K562 (cell line): Measurements from ENCODE around the gene MMP19. TPM values are rescaled to one million over a fixed set of nuclear protein-coding genes. Genes with fewer than 3 reads are reported as not detected.

ENCODE experiments used
- FOXP1 ChIP-seq: sonication (generic); formaldehyde crosslinking; IDR thresholded peaks from 2 replicates; pipeline ENCODE4 v1.8.0; 2022; ENCODE audit warnings: mild to moderate bottlenecking, missing genetic modification reagents
- GABPA ChIP-seq: fragments of 200-800 bp; sonication (Bioruptor generic); conservative IDR thresholded peaks from 2 replicates; pipeline ENCODE4 v1.6.1; 2016; ENCODE audit warnings: low read depth, missing genetic modification characterization, missing compliant biosample characterization
- HINFP ChIP-seq: fragments of 450-650 bp; conservative IDR thresholded peaks from 2 replicates; pipeline ENCODE4 v1.6.1; 2016; ENCODE audit warnings: missing genetic modification characterization, low read depth, mild to moderate bottlenecking, control low read depth, missing compliant biosample characterization
- HNRNPUL1 ChIP-seq: fragments of 200-400 bp; formaldehyde crosslinking; IDR thresholded peaks from 2 replicates; pipeline ENCODE4 v1.6.1; 2017; ENCODE audit warnings: low read length
- ILF3 ChIP-seq: fragments of 450-650 bp; IDR thresholded peaks from 2 replicates; pipeline ENCODE4 v1.6.1; 2018; ENCODE audit warnings: antibody characterized with exemption, mild to moderate bottlenecking, moderate library complexity, borderline replicate concordance
- KDM5B ChIP-seq: fragments of 200-600 bp; sonication (generic); IDR thresholded peaks from 2 replicates; pipeline ENCODE4 v1.6.1; 2012; ENCODE audit warnings: low read depth, mild to moderate bottlenecking, moderate library complexity, low read length, control low read depth, inconsistent platforms; ENCODE audit not compliant: insufficient replicate concordance
- NCOA1 ChIP-seq: fragments of 450-650 bp; IDR thresholded peaks from 2 replicates; pipeline ENCODE4 v1.6.1; 2016; ENCODE audit warnings: low read depth
- NR1H2 ChIP-seq: sonication (generic); formaldehyde crosslinking; IDR thresholded peaks from 2 replicates; pipeline ENCODE4 v1.4.0; 2020; ENCODE audit warnings: mild to moderate bottlenecking, missing genetic modification reagents
- RAD21 ChIP-seq, 2 experiments: fragments of 250-450 bp in 1 of 2; fragments of 450-650 bp in 1 of 2; sonication (Bioruptor Pico) in 1 of 2; formaldehyde crosslinking in 1 of 2; IDR thresholded peaks in 1 of 2; conservative IDR thresholded peaks in 1 of 2; 2 replicates each; pipeline versions ENCODE4 v1.4.0 to v1.8.0; 2020 to 2022; ENCODE audit warnings: mild to moderate bottlenecking in 2 of 2, moderate library complexity in 1 of 2
- SAP30 ChIP-seq: fragments of 200-600 bp; sonication (generic); IDR thresholded peaks from 2 replicates; pipeline ENCODE4 v1.6.1; 2012; ENCODE audit warnings: borderline replicate concordance, low read depth, mild to moderate bottlenecking, moderate library complexity, low read length, control low read depth, inconsistent platforms; ENCODE audit not compliant: insufficient read depth, poor library complexity, severe bottlenecking
- SMARCA4 ChIP-seq: fragments of 450-650 bp; IDR thresholded peaks from 2 replicates; pipeline ENCODE4 v1.6.1; 2016
- SRF ChIP-seq, 2 experiments: fragments of 250-450, 450-650 bp in 1 of 2; sonication (Bioruptor Pico) in 1 of 2; sonication (generic) in 1 of 2; formaldehyde crosslinking; IDR thresholded peaks; 2 replicates each; pipeline versions ENCODE4 v1.5.0 to v1.5.1; 2020 to 2022; ENCODE audit warnings: mild to moderate bottlenecking in 1 of 2, missing genetic modification reagents in 1 of 2
- XRCC4 ChIP-seq: IDR thresholded peaks from one replicate; pipeline ENCODE4 v1.6.1; 2011; ENCODE audit not compliant: insufficient read depth, insufficient read length; ENCODE audit errors: extremely low read depth
- ZEB2 ChIP-seq: fragments of 450-650 bp; IDR thresholded peaks from 2 replicates; pipeline ENCODE4 v1.6.1; 2016
- ZNF408 ChIP-seq: fragments of 250-450 bp; sonication (Bioruptor Pico); IDR thresholded peaks from 2 replicates; pipeline ENCODE4 v1.4.0; 2020; ENCODE audit warnings: low read depth, mild to moderate bottlenecking, moderate library complexity
- polyA plus RNA-seq, 8 experiments: library from polyadenylated mRNA; depleted of rRNA in 4 of 8; stranded (reverse) in 5 of 8; unstranded in 3 of 8; fragments of >200 nt; fragmentation: Nextera tagmentation in 2 of 8; fragmentation: Illumina TruSeq in 1 of 8; extraction: Ambion mirVana in 2 of 8; extraction: Trizol in 1 of 8; gene quantifications; 2 replicates each; pipeline versions ENCODE4 v1.2.1 to v1.2.3, GENCODE V29; 2011 to 2014; ENCODE audit warnings: inconsistent platforms in 1 of 8, missing spikeins in 1 of 8
- total RNA-seq, 7 experiments: library from RNA; depleted of rRNA in 6 of 7; stranded (reverse); fragments of >200 nt in 6 of 7; fragmentation: Illumina TruSeq in 2 of 7; extraction: Trizol in 2 of 7; gene quantifications; 2 replicates each; pipeline versions ENCODE4 v1.2.1 to v1.2.3, GENCODE V29; 2011 to 2021; ENCODE audit warnings: low replicate concordance in 1 of 7
- TF ChIP-seq, protein P1 (sequence below), 2 experiments: fragments of 450-650 bp in 1 of 2; sonication (generic) in 1 of 2; formaldehyde crosslinking in 1 of 2; IDR thresholded peaks in 1 of 2; conservative IDR thresholded peaks in 1 of 2; 2 replicates each; pipeline versions ENCODE4 v1.6.1 to v1.8.1; 2016 to 2023; ENCODE audit warnings: mild to moderate bottlenecking in 2 of 2, moderate library complexity in 2 of 2, inconsistent platforms in 1 of 2, missing genetic modification reagents in 1 of 2
- TF ChIP-seq, protein P2 (sequence below), 2 experiments: fragments of 450-650 bp; conservative IDR thresholded peaks; 2 replicates each; pipeline ENCODE4 v1.6.1; 2017; ENCODE audit warnings: mild to moderate bottlenecking in 2 of 2, moderate library complexity in 2 of 2
- TF ChIP-seq, protein P3 (sequence below): fragments of 250-450 bp; sonication (Bioruptor Pico); IDR thresholded peaks from 2 replicates; pipeline ENCODE4 v1.5.0; 2022; ENCODE audit warnings: mild to moderate bottlenecking
- TF ChIP-seq, protein P4 (sequence below): sonication (generic); formaldehyde crosslinking; IDR thresholded peaks from 2 replicates; pipeline ENCODE4 v1.8.0; 2022; ENCODE audit warnings: mild to moderate bottlenecking, missing genetic modification reagents

Gene MMP19
- total and polyA plus RNA-seq, 9 of the 15 experiments (the other 6 are each of a cell fraction or from before 2014, with no cell fraction given), result 0.14 to 1.6 (median 0.66) TPM

DNA sequence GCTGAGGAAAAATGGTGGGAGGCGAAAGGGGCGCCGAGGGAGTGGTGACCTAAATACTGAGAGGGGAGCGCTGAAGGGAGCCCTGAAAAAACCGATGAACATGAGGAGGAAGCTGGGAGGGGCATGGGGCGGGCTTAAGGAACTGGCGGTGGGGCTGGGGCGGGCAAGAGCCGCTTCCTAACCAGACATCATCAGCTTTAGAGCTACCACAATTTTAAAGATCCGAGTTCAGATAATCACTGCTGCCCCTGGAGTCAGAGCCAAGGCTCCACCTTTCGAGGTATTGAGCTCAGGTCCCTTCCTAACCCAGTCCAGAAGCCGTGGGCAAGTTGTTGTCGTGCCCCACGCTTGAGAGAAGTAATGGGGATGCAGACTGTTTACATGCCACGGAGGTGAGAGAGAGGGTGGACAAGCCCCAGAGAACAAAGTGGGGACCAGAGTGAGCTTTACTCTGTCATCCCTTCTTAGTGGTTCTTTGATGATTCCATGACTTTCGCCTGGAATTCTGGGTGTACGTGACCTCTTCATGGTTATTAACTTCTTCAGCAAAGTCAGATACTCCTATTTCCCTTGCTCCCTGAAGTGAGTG is 24.5 kb downstream of the MMP19 start (continued):
- TF ChIP-seq SAP30 (no peak), ZNF408 (CRISPR knock-in tag) (no peak), RAD21 (CRISPR knock-in tag; conservative IDR thresholded peaks at IDR 0.05 in 1 of 2, IDR thresholded peaks at IDR 0.05 in 1 of 2) (no peak), NR1H2 (CRISPR knock-in tag) (no peak), SMARCA4 (no peak), HNRNPUL1 (no peak), KDM5B (no peak), ILF3 (no peak), HINFP (no peak), ZEB2 (no peak), NCOA1 (no peak; the same call in 1 of the 2 replicates), FOXP1 (peak; percentile 74; the same call in 1 of the 2 replicates), XRCC4 (no peak), GABPA (peak; percentile 85), SRF (CRISPR knock-in tag; IDR thresholded peaks at IDR 0.05) (0 out of 4 replicates have a peak, but pooled peaks of 1 of the 2 experiments have one; percentile 39)
- TF ChIP-seq, protein P1, sequence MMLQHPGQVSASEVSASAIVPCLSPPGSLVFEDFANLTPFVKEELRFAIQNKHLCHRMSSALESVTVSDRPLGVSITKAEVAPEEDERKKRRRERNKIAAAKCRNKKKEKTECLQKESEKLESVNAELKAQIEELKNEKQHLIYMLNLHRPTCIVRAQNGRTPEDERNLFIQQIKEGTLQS (IDR thresholded peaks at IDR 0.05), result no peak
- TF ChIP-seq, protein P1 (CRISPR knock-in tag; conservative IDR thresholded peaks at IDR 0.05), result no peak
- TF ChIP-seq, protein P2, sequence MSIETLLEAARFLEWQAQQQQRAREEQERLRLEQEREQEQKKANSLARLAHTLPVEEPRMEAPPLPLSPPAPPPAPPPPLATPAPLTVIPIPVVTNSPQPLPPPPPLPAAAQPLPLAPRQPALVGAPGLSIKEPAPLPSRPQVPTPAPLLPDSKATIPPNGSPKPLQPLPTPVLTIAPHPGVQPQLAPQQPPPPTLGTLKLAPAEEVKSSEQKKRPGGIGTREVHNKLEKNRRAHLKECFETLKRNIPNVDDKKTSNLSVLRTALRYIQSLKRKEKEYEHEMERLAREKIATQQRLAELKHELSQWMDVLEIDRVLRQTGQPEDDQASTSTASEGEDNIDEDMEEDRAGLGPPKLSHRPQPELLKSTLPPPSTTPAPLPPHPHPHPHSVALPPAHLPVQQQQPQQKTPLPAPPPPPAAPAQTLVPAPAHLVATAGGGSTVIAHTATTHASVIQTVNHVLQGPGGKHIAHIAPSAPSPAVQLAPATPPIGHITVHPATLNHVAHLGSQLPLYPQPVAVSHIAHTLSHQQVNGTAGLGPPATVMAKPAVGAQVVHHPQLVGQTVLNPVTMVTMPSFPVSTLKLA (conservative IDR thresholded peaks at IDR 0.05), result 0 out of 4 replicates have a peak, but pooled peaks of 1 of the 2 experiments have one; percentile 78
- TF ChIP-seq, protein P3, sequence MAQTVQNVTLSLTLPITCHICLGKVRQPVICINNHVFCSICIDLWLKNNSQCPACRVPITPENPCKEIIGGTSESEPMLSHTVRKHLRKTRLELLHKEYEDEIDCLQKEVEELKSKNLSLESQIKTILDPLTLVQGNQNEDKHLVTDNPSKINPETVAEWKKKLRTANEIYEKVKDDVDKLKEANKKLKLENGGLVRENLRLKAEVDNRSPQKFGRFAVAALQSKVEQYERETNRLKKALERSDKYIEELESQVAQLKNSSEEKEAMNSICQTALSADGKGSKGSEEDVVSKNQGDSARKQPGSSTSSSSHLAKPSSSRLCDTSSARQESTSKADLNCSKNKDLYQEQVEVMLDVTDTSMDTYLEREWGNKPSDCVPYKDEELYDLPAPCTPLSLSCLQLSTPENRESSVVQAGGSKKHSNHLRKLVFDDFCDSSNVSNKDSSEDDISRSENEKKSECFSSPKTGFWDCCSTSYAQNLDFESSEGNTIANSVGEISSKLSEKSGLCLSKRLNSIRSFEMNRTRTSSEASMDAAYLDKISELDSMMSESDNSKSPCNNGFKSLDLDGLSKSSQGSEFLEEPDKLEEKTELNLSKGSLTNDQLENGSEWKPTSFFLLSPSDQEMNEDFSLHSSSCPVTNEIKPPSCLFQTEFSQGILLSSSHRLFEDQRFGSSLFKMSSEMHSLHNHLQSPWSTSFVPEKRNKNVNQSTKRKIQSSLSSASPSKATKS (CRISPR knock-in tag), result no peak
- TF ChIP-seq, protein P4, sequence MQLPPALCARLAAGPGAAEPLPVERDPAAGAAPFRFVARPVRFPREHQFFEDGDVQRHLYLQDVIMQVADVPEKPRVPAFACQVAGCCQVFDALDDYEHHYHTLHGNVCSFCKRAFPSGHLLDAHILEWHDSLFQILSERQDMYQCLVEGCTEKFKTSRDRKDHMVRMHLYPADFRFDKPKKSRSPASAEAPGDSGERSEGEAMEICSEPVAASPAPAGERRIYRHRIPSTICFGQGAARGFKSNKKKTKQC (CRISPR knock-in tag), result no peak
